Measurements from ENCODE around the gene KCNT1.

Gene KCNT1

DNA sequence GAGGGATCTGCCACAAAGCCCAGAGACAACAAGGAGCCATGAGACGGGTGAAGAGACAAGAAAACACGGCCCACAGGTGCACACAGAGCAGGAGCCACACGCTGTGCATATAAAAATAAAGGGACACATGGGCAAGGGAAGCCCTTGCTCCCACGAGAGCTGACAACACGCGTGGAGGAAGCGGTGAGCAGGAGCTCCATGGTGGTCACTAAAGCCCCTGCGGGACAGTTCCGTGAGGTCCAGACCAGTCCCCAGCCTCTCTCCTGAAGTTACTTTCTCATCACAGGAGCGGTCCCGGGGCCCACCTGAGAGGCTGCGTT is 114.6 kb downstream of the KCNT1 start:
- no peak for DNase-seq (ENCODE audit: low read depth)
- TF ChIP-seq MAX (IDR thresholded peaks at IDR 0.05; ENCODE audit: low read depth, low read length) (no peak), POLR2A (IDR thresholded peaks at IDR 0.05; ENCODE audit: extremely low read depth, insufficient read length) (no peak), MYC (IDR thresholded peaks at IDR 0.05; ENCODE audit: low read depth, low read length) (no peak)
- TF ChIP-seq, protein P1, sequence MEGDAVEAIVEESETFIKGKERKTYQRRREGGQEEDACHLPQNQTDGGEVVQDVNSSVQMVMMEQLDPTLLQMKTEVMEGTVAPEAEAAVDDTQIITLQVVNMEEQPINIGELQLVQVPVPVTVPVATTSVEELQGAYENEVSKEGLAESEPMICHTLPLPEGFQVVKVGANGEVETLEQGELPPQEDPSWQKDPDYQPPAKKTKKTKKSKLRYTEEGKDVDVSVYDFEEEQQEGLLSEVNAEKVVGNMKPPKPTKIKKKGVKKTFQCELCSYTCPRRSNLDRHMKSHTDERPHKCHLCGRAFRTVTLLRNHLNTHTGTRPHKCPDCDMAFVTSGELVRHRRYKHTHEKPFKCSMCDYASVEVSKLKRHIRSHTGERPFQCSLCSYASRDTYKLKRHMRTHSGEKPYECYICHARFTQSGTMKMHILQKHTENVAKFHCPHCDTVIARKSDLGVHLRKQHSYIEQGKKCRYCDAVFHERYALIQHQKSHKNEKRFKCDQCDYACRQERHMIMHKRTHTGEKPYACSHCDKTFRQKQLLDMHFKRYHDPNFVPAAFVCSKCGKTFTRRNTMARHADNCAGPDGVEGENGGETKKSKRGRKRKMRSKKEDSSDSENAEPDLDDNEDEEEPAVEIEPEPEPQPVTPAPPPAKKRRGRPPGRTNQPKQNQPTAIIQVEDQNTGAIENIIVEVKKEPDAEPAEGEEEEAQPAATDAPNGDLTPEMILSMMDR (IDR thresholded peaks at IDR 0.05; ENCODE audit: low read depth, low read length): no peak
- H3K4me3 ChIP-seq (ENCODE audit: low read depth, low read length): no peak overlapping the region

DNA sequence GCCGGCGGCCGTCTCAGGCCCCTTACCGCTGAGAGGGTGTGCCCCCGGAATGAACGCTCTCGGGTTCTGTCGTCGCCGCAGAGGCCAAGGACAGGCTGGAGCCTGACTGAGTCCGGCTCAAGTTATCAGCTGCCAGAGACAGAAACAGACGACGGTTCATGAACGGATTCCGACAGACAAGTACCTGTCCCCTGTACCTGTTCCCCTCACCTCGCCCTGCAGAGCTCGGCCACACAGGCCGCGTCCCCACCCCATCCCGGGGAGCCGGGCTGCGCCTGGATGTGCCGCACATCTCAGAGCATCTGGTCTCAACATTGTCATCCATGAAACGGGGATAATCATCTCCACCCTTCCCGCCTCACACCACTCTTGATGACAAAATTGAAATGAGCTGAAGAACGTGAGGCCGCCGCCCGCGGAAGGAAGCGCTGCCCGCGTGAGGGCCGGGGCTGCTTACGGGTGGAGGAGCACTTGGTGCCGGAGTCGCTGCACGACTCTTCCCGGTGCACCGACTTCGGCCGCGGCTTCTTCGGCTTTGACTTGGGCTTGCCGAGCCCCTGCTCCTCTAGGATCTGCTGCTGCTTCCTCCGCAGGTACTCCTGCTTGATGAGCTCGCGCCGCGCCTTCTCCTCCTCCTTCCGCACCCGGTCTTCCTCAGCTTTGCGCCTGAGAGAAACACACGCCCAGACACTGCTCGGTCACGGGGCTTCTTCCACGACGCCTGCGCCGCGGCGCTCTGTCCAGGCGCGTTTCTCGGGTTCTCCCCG is 116.1 kb downstream of the KCNT1 start:
- H3K4me3 ChIP-seq (ENCODE audit: low read depth, low read length): no peak overlapping the region
- DNase-seq (ENCODE audit: low read depth): no peak
- TF ChIP-seq POLR2A (IDR thresholded peaks at IDR 0.05; ENCODE audit: extremely low read depth, insufficient read length) (no peak), MYC (IDR thresholded peaks at IDR 0.05; ENCODE audit: low read depth, low read length) (no peak), MAX (IDR thresholded peaks at IDR 0.05; ENCODE audit: low read depth, low read length) (no peak)
- TF ChIP-seq, protein P1 (IDR thresholded peaks at IDR 0.05; ENCODE audit: low read depth, low read length): no peak

- no peak for DNase-seq (ENCODE audit: low read depth)
- no peak for TF ChIP-seq POLR2A (IDR thresholded peaks at IDR 0.05; ENCODE audit: extremely low read depth, insufficient read length)
- no peak for TF ChIP-seq MYC (IDR thresholded peaks at IDR 0.05; ENCODE audit: low read depth, low read length)
- TF ChIP-seq MAX (IDR thresholded peaks at IDR 0.05; ENCODE audit: low read depth, low read length): no peak
- TF ChIP-seq, protein P1 (IDR thresholded peaks at IDR 0.05; ENCODE audit: low read depth, low read length): no peak
- H3K4me3 ChIP-seq (ENCODE audit: low read depth, low read length): no peak overlapping the region
Measured at GRCh38 chr9:135818718-135819475, 116.9 kb downstream of the KCNT1 start.

GRCh38 chr9:135819905-135820304 is 117.9 kb downstream of the KCNT1 start:
- H3K4me3 ChIP-seq (ENCODE audit: low read depth, low read length): no peak overlapping the region
- TF ChIP-seq, protein P1 (IDR thresholded peaks at IDR 0.05; ENCODE audit: low read depth, low read length): peak; percentile 19
- no peak for TF ChIP-seq MAX (IDR thresholded peaks at IDR 0.05; ENCODE audit: low read depth, low read length)
- DNase-seq (ENCODE audit: low read depth): no peak

DNA sequence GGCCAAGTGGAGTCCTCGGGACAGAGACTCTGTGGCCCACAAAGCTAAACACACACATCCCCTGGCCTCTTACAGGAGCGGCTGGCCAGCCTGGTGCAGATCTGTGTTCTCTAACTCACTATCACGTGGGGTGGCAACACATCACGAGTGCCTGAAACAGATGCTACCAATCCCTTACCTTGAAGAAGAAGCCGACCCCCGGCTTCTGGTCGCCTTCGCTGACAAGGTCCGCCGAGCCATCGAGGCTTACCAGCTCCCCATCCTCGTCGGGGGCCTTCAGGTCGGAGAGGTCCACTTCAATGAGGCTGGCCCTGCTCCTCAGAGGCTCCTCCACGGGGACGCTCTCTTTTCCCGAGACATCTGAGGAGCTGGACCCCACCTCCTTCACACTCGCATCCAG is 118.7 kb downstream of the KCNT1 start:
- H3K4me3 ChIP-seq (ENCODE audit: low read depth, low read length): no peak overlapping the region
- no peak for DNase-seq (ENCODE audit: low read depth)

More for the DNA sequence above, 118.7 kb downstream of the KCNT1 start:
- TF ChIP-seq MAX (IDR thresholded peaks at IDR 0.05; ENCODE audit: low read depth, low read length) (no peak), MYC (IDR thresholded peaks at IDR 0.05; ENCODE audit: low read depth, low read length) (no peak), POLR2A (IDR thresholded peaks at IDR 0.05; ENCODE audit: extremely low read depth, insufficient read length) (no peak)
- TF ChIP-seq, protein P1 (IDR thresholded peaks at IDR 0.05; ENCODE audit: low read depth, low read length): no peak
